ENCODE measurements around the gene MAP3K4.

The MAP3K4 gene

GRCh38 chr6:161091151-161091550 lies 99.6 kb downstream of the MAP3K4 start:
- no peaks in the 10 kb centered on the region for H3K27me3 Mint-ChIP-seq
- H3K36me3 Mint-ChIP-seq, result peaks cover 7% of the 10 kb centered on the region
- H3K9me3 Mint-ChIP-seq (ENCODE audit: low read depth), result no peaks in the 10 kb centered on the region
- no peak overlapping the region for H3K4me3 Mint-ChIP-seq
- H3K4me1 Mint-ChIP-seq (ENCODE audit: low read depth), result no peaks in the 10 kb centered on the region
- no peak overlapping the region for H3K27ac Mint-ChIP-seq

- H3K36me3 Mint-ChIP-seq, result peaks cover 4% of the 10 kb centered on the region
- no peaks in the 10 kb centered on the region for H3K27me3 Mint-ChIP-seq
- no peaks in the 10 kb centered on the region for H3K4me1 Mint-ChIP-seq (ENCODE audit: low read depth)
- H3K4me3 Mint-ChIP-seq, result no peak overlapping the region
- H3K27ac Mint-ChIP-seq, result no peak overlapping the region
- H3K9me3 Mint-ChIP-seq (ENCODE audit: low read depth), result no peaks in the 10 kb centered on the region
These were observed 100.6 kb downstream of the MAP3K4 start for GRCh38 chr6:161091972-161092701.

GRCh38 chr6:161094955-161095354 lies 103.4 kb downstream of the MAP3K4 start:
- Mint-ChIP-seq H3K36me3 (peaks cover 14% of the 10 kb centered on the region), H3K9me3 (ENCODE audit: low read depth) (no peaks in the 10 kb centered on the region), H3K27ac (peak overlapping the region; percentile 4), H3K27me3 (no peaks in the 10 kb centered on the region), H3K4me3 (no peak overlapping the region), H3K4me1 (ENCODE audit: low read depth) (no peaks in the 10 kb centered on the region)

- no peaks in the 10 kb centered on the region for H3K27me3 Mint-ChIP-seq
- H3K36me3 Mint-ChIP-seq, result peaks cover 14% of the 10 kb centered on the region
These were observed 104.3 kb downstream of the MAP3K4 start for GRCh38 chr6:161095916-161096315.

GRCh38 chr6:161100072-161100471 lies 108.5 kb downstream of the MAP3K4 start:
- Mint-ChIP-seq H3K27me3 (no peaks in the 10 kb centered on the region), H3K9me3 (ENCODE audit: low read depth) (no peaks in the 10 kb centered on the region), H3K36me3 (peaks cover 29% of the 10 kb centered on the region), H3K27ac (no peak overlapping the region), H3K4me1 (ENCODE audit: low read depth) (no peaks in the 10 kb centered on the region), H3K4me3 (no peak overlapping the region)

More at GRCh38 chr6:161095916-161096315, 104.3 kb downstream of the MAP3K4 start:
- Mint-ChIP-seq H3K9me3 (ENCODE audit: low read depth) (no peaks in the 10 kb centered on the region), H3K27ac (peak overlapping the region; percentile 48), H3K4me3 (no peak overlapping the region), H3K4me1 (ENCODE audit: low read depth) (no peaks in the 10 kb centered on the region)

GRCh38 chr6:161101517-161101916 lies 109.9 kb downstream of the MAP3K4 start:
- Mint-ChIP-seq H3K36me3 (peaks cover 32% of the 10 kb centered on the region), H3K4me1 (ENCODE audit: low read depth) (no peaks in the 10 kb centered on the region), H3K4me3 (no peak overlapping the region), H3K9me3 (ENCODE audit: low read depth) (no peaks in the 10 kb centered on the region), H3K27me3 (no peaks in the 10 kb centered on the region), H3K27ac (no peak overlapping the region)

GRCh38 chr6:161103475-161103874 lies 111.9 kb downstream of the MAP3K4 start:
- no peak overlapping the region for H3K4me3 Mint-ChIP-seq
- H3K27me3 Mint-ChIP-seq, result no peaks in the 10 kb centered on the region
- H3K4me1 Mint-ChIP-seq (ENCODE audit: low read depth), result no peaks in the 10 kb centered on the region
- H3K36me3 Mint-ChIP-seq, result peaks cover 27% of the 10 kb centered on the region
- no peak overlapping the region for H3K27ac Mint-ChIP-seq
- H3K9me3 Mint-ChIP-seq (ENCODE audit: low read depth), result no peaks in the 10 kb centered on the region

- Mint-ChIP-seq H3K4me3 (no peak overlapping the region), H3K27ac (no peak overlapping the region), H3K36me3 (peaks cover 26% of the 10 kb centered on the region), H3K9me3 (ENCODE audit: low read depth) (no peaks in the 10 kb centered on the region), H3K4me1 (ENCODE audit: low read depth) (no peaks in the 10 kb centered on the region), H3K27me3 (no peaks in the 10 kb centered on the region)
These were observed 113.4 kb downstream of the MAP3K4 start for GRCh38 chr6:161104966-161105365.

GRCh38 chr6:161105408-161105807 lies 113.8 kb downstream of the MAP3K4 start:
- H3K9me3 Mint-ChIP-seq (ENCODE audit: low read depth), result no peaks in the 10 kb centered on the region
- H3K27ac Mint-ChIP-seq, result no peak overlapping the region
- no peaks in the 10 kb centered on the region for H3K27me3 Mint-ChIP-seq
- H3K4me1 Mint-ChIP-seq (ENCODE audit: low read depth), result no peaks in the 10 kb centered on the region
- peaks cover 29% of the 10 kb centered on the region for H3K36me3 Mint-ChIP-seq
- no peak overlapping the region for H3K4me3 Mint-ChIP-seq

- no peak overlapping the region for H3K4me3 Mint-ChIP-seq
- peaks cover 32% of the 10 kb centered on the region for H3K36me3 Mint-ChIP-seq
- H3K4me1 Mint-ChIP-seq (ENCODE audit: low read depth), result peaks cover 16% of the 10 kb centered on the region
- H3K27ac Mint-ChIP-seq, result no peak overlapping the region
- no peaks in the 10 kb centered on the region for H3K27me3 Mint-ChIP-seq
- no peaks in the 10 kb centered on the region for H3K9me3 Mint-ChIP-seq (ENCODE audit: low read depth)
These were observed 116.5 kb downstream of the MAP3K4 start for GRCh38 chr6:161107779-161108730.

- H3K9me3 Mint-ChIP-seq (ENCODE audit: low read depth), result no peaks in the 10 kb centered on the region
- peak overlapping the region; percentile 4 for H3K27ac Mint-ChIP-seq
- no peak overlapping the region for H3K4me3 Mint-ChIP-seq
- peaks cover 29% of the 10 kb centered on the region for H3K36me3 Mint-ChIP-seq
- H3K4me1 Mint-ChIP-seq (ENCODE audit: low read depth), result peaks cover 16% of the 10 kb centered on the region
- no peaks in the 10 kb centered on the region for H3K27me3 Mint-ChIP-seq
These were observed 117.3 kb downstream of the MAP3K4 start for GRCh38 chr6:161108916-161109315.

- H3K27ac Mint-ChIP-seq, result no peak overlapping the region
- H3K36me3 Mint-ChIP-seq, result peaks cover 28% of the 10 kb centered on the region
- H3K27me3 Mint-ChIP-seq, result no peaks in the 10 kb centered on the region
- H3K4me3 Mint-ChIP-seq, result no peak overlapping the region
- H3K9me3 Mint-ChIP-seq (ENCODE audit: low read depth), result no peaks in the 10 kb centered on the region
- H3K4me1 Mint-ChIP-seq (ENCODE audit: low read depth), result peaks cover 16% of the 10 kb centered on the region
These were observed 117.8 kb downstream of the MAP3K4 start for GRCh38 chr6:161109366-161109765.

- Mint-ChIP-seq H3K4me3 (no peak overlapping the region), H3K27me3 (no peaks in the 10 kb centered on the region), H3K36me3 (peaks cover 26% of the 10 kb centered on the region), H3K4me1 (ENCODE audit: low read depth) (peaks cover 16% of the 10 kb centered on the region), H3K27ac (peak overlapping the region; percentile 43), H3K9me3 (ENCODE audit: low read depth) (no peaks in the 10 kb centered on the region)
These were observed 118.6 kb downstream of the MAP3K4 start for GRCh38 chr6:161110028-161110779.

GRCh38 chr6:161111261-161111660 lies 119.7 kb downstream of the MAP3K4 start:
- Mint-ChIP-seq H3K27ac (peak overlapping the region; percentile 78), H3K4me1 (ENCODE audit: low read depth) (peaks cover 16% of the 10 kb centered on the region), H3K36me3 (peaks cover 34% of the 10 kb centered on the region)

GRCh38 chr6:161115468-161115867 lies 123.9 kb downstream of the MAP3K4 start:
- H3K27me3 Mint-ChIP-seq, result no peaks in the 10 kb centered on the region

More at GRCh38 chr6:161111261-161111660, 119.7 kb downstream of the MAP3K4 start:
- no peak overlapping the region for H3K4me3 Mint-ChIP-seq
- no peaks in the 10 kb centered on the region for H3K27me3 Mint-ChIP-seq
- H3K9me3 Mint-ChIP-seq (ENCODE audit: low read depth), result no peaks in the 10 kb centered on the region

More at GRCh38 chr6:161115468-161115867, 123.9 kb downstream of the MAP3K4 start:
- Mint-ChIP-seq H3K36me3 (peaks cover 43% of the 10 kb centered on the region), H3K4me3 (no peak overlapping the region), H3K27ac (peak overlapping the region; percentile 42), H3K9me3 (ENCODE audit: low read depth) (peaks cover 8% of the 10 kb centered on the region), H3K4me1 (ENCODE audit: low read depth) (peaks cover 16% of the 10 kb centered on the region)

All from activated naive CD8-positive, alpha-beta T cell (primary cell).